HepG2 (cell line): Measurements from ENCODE around the gene GPATCH2. TPM values are rescaled to one million over a fixed set of nuclear protein-coding genes. Genes with fewer than 3 reads are reported as not detected.

Source experiments
- ATAC-seq: fragments of 200-7000 bp; cut with Tn5 transposase; 3 replicates; pipeline ENCODE4 v1.9.1; 2020; ENCODE audit warnings: mild to moderate bottlenecking, moderate library complexity
- BruUV-seq: library from RNA; stranded (reverse); fragments of 400-500 nt; replicated peaks from 2 replicates; lab custom pipeline; 2021; lab: Mats Ljungman, UMichigan
- CTCF ChIA-PET: fragments of 300-600 bp; formaldehyde crosslinking; extraction: SDS; loops from one replicate; lab custom pipeline; 2021; ENCODE audit warnings: low total read pairs, inconsistent platforms, low intra/inter-chr PET ratio; lab: Yijun Ruan, JAX
- POLR2A ChIA-PET: fragments of 350-600 bp; sonication (Branson Sonifier 250); formaldehyde crosslinking; loops from one replicate; lab custom pipeline; 2020; ENCODE audit warnings: antibody characterized with exemption, inconsistent platforms; lab: Yijun Ruan, JAX
- DNase-seq: peaks from one replicate; pipeline ENCODE4 v3.0.0-alpha.2; 2015; ENCODE audit warnings: low spot score
- FAIRE-seq: peaks from 3 replicates; lab custom pipeline; 2011; peaks lifted over from hg19 to GRCh38; lab: Jason Lieb, UNC
- H2AFZ ChIP-seq: one replicate; pipeline ENCODE4 v1.6.1; 2011; ENCODE audit warnings: low read length, inconsistent platforms
- H3K27ac ChIP-seq: fragments of 300-600 bp; 3 replicates; pipeline ENCODE4 v1.8.0; 2011; ENCODE audit warnings: mixed run types, mild to moderate bottlenecking, mixed read lengths, low read length, inconsistent platforms; ENCODE audit not compliant: insufficient read depth; ENCODE audit errors: extremely low read length
- H3K27me3 ChIP-seq, 2 experiments: fragments of 200-600 bp in 1 of 2; 2 replicates in 1 of 2; 3 replicates in 1 of 2; pipeline versions ENCODE4 v1.6.0 to v1.8.0; 2011; ENCODE audit warnings: low read length in 2 of 2, mild to moderate bottlenecking in 2 of 2, moderate library complexity in 2 of 2, inconsistent platforms in 1 of 2; ENCODE audit not compliant: insufficient read depth in 2 of 2, control insufficient read depth in 1 of 2
- H3K36me3 ChIP-seq, 2 experiments: fragments of 200-600 bp in 1 of 2; replicated peaks in 1 of 2; 2 replicates in 1 of 2; 3 replicates in 1 of 2; pipeline versions ENCODE4 v1.5.1 to v1.8.0; 2011; ENCODE audit warnings: low read length in 2 of 2, inconsistent platforms in 1 of 2; ENCODE audit not compliant: insufficient read depth in 2 of 2, control insufficient read depth in 1 of 2
- H3K4me1 ChIP-seq: 2 replicates; pipeline ENCODE4 v1.5.1; 2012; ENCODE audit warnings: low read length, inconsistent platforms; ENCODE audit not compliant: insufficient read depth
- H3K4me2 ChIP-seq: 2 replicates; pipeline ENCODE4 v1.6.0; 2011; ENCODE audit warnings: low read depth, low read length, inconsistent platforms
- H3K4me3 ChIP-seq, 3 experiments: fragments of 200-600 bp in 1 of 3; sonication (generic), shearing (Covaris generic) in 1 of 3; replicated peaks in 1 of 3; 2 replicates each; pipeline ENCODE4 v1.5.1; 2011 to 2016; ENCODE audit warnings: low read length in 3 of 3, inconsistent platforms in 2 of 3, low read depth in 2 of 3, mild to moderate bottlenecking in 2 of 3, control low read depth in 1 of 3, mixed read lengths in 1 of 3; ENCODE audit not compliant: insufficient read depth in 1 of 3
- H3K79me2 ChIP-seq: one replicate; pipeline ENCODE4 v1.6.1; 2011; ENCODE audit warnings: low read length, inconsistent platforms; ENCODE audit not compliant: insufficient read depth
- H3K9ac ChIP-seq: 2 replicates; pipeline ENCODE4 v1.6.0; 2011; ENCODE audit warnings: mild to moderate bottlenecking, low read depth, low read length, inconsistent platforms; ENCODE audit not compliant: insufficient read depth
- H3K9me3 ChIP-seq: 2 replicates; pipeline ENCODE4 v1.5.1; 2012; ENCODE audit warnings: mild to moderate bottlenecking, low read length
- H4K20me1 ChIP-seq: 2 replicates; pipeline ENCODE4 v1.6.0; 2011; ENCODE audit warnings: inconsistent platforms, mild to moderate bottlenecking, low read length, moderate library complexity; ENCODE audit not compliant: insufficient read depth
- CHCHD3 ChIP-seq: sonication (generic); formaldehyde crosslinking; IDR thresholded peaks from 2 replicates; pipeline ENCODE4 v1.8.0; 2022; ENCODE audit warnings: mild to moderate bottlenecking, missing genetic modification reagents, moderate library complexity
- CREB1 ChIP-seq, 2 experiments: fragments of 450-650 bp in 1 of 2; IDR thresholded peaks; 2 replicates each; pipeline ENCODE4 v1.6.1; 2016 to 2017; ENCODE audit warnings: control low read depth in 1 of 2, mild to moderate bottlenecking in 1 of 2, missing compliant biosample characterization in 1 of 2, missing genetic modification characterization in 1 of 2
- MYC ChIP-seq: sonication (generic); formaldehyde crosslinking; IDR thresholded peaks from 2 replicates; pipeline ENCODE4 v1.9.0; 2021; ENCODE audit warnings: missing genetic modification reagents, borderline replicate concordance
- PRMT3 ChIP-seq: sonication (generic); formaldehyde crosslinking; IDR thresholded peaks from 2 replicates; pipeline ENCODE4 v1.8.1; 2022; ENCODE audit warnings: low read depth, mild to moderate bottlenecking, moderate library complexity, missing genetic modification reagents, borderline replicate concordance
- RAD21 ChIP-seq: fragments of 450-650 bp; formaldehyde crosslinking; IDR thresholded peaks from 2 replicates; pipeline ENCODE4 v1.5.0; 2020; ENCODE audit warnings: mild to moderate bottlenecking
- RAD51 ChIP-seq: fragments of 450-650 bp; IDR thresholded peaks from 2 replicates; pipeline ENCODE4 v1.6.1; 2016; ENCODE audit warnings: borderline replicate concordance
- STAG1 ChIP-seq: sonication (generic); formaldehyde crosslinking; IDR thresholded peaks from 2 replicates; pipeline ENCODE4 v1.4.0; 2020; ENCODE audit warnings: missing genetic modification reagents
- ZFP36L2 ChIP-seq: sonication (generic); formaldehyde crosslinking; IDR thresholded peaks from 2 replicates; pipeline ENCODE4 v1.4.0; 2020; ENCODE audit warnings: missing genetic modification reagents
- ZNF232 ChIP-seq: sonication (generic); formaldehyde crosslinking; IDR thresholded peaks from 2 replicates; pipeline ENCODE4 v1.4.0; 2020; ENCODE audit warnings: missing genetic modification reagents, borderline replicate concordance
- ZNF264 ChIP-seq: sonication (generic); formaldehyde crosslinking; IDR thresholded peaks from 2 replicates; pipeline ENCODE4 v1.4.0; 2020; ENCODE audit warnings: missing genetic modification reagents
- ZNF432 ChIP-seq: sonication (generic); formaldehyde crosslinking; IDR thresholded peaks from 2 replicates; pipeline ENCODE4 v1.5.0; 2020; ENCODE audit warnings: missing genetic modification reagents, mild to moderate bottlenecking, borderline replicate concordance
- ZNF766 ChIP-seq: sonication (generic); formaldehyde crosslinking; IDR thresholded peaks from 2 replicates; pipeline ENCODE4 v1.5.0; 2020; ENCODE audit warnings: missing genetic modification reagents, borderline replicate concordance
- ZNF816 ChIP-seq: sonication (generic); formaldehyde crosslinking; IDR thresholded peaks from 2 replicates; pipeline ENCODE4 v1.8.0; 2022; ENCODE audit warnings: missing genetic modification reagents, mild to moderate bottlenecking, borderline replicate concordance
- WGBS: methylation state at CpG from one replicate; pipeline ENCODE4 v1.1.6; 2017; ENCODE audit warnings: low lambda C conversion rate; 5-methylcytosine and 5-hydroxymethylcytosine counted together
- in situ Hi-C: cut with HindIII; loops from 2 replicates; pipeline ENCODE4 v1.10.0; 2017; ENCODE audit warnings: low pct_unique_long_range_greater_than_20kb; ENCODE audit not compliant: extremely low pct_ligation_motif_present
- intact Hi-C: fragments of 100-400 bp; cut with micrococcal nuclease; formaldehyde crosslinking; loops from one replicate; pipeline ENCODE4 v1.10.0; 2022; ENCODE audit not compliant: unreplicated experiment
- polyA plus RNA-seq, 8 experiments: library from polyadenylated mRNA; depleted of rRNA in 3 of 8; stranded (reverse) in 7 of 8; unstranded in 1 of 8; fragments of >200 nt; fragmentation: Illumina TruSeq in 4 of 8; extraction: Trizol in 4 of 8; gene quantifications; 2 replicates each; pipeline versions ENCODE4 v1.2.1 to v1.2.3, GENCODE V29; 2011 to 2016; ENCODE audit warnings: low read depth in 4 of 8, missing spikeins in 1 of 8, mixed read lengths in 1 of 8; ENCODE audit not compliant: insufficient read depth in 1 of 8
- total RNA-seq, 5 experiments: library from RNA; depleted of rRNA; stranded (reverse); fragments of >200 nt; fragmentation: Illumina TruSeq; extraction: Trizol; gene quantifications; 2 replicates each; pipeline ENCODE4 v1.2.3, GENCODE V29; 2016; ENCODE audit warnings: low read depth in 1 of 5
- TF ChIP-seq, protein P1 (sequence below): sonication (generic); formaldehyde crosslinking; IDR thresholded peaks from 2 replicates; pipeline ENCODE4 v1.8.0; 2022; ENCODE audit warnings: mild to moderate bottlenecking, missing genetic modification reagents; ENCODE audit not compliant: insufficient replicate concordance
- TF ChIP-seq, protein P2 (sequence below): sonication (generic); formaldehyde crosslinking; IDR thresholded peaks from 2 replicates; pipeline ENCODE4 v1.5.0; 2020; ENCODE audit warnings: mild to moderate bottlenecking, missing genetic modification reagents, moderate library complexity

GPATCH2 gene
- total and polyA plus RNA-seq, 2 of the 13 experiments (the other 11 are each of a cell fraction or from before 2014, with no cell fraction given), result 3.5 to 15.7 TPM

DNA sequence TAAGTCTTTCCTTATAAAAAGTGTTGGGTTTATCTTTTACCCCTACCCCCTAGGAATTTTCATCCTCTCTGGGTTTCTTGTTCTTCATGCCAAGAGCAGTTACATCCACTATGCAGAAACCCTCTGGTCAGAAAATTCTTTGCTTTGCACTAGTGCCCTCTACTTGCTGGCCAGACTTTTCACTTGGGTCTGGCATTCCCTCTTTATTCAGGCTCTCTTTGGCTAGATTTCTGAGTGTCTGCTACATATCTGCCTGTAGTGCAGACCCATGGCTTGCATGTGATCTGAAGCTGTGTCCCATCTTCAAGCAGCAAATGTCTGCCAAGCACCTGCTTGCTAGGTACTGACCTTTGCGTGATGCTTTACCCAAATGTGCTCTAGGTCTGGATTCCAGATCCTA, 237.0 kb downstream of the GPATCH2 start:
- intact Hi-C loops, result no loop called here
- peak; percentile 63; the same call in 2 of the 3 replicates for ATAC-seq
- no peak overlapping the region for H3K4me2 ChIP-seq

DNA sequence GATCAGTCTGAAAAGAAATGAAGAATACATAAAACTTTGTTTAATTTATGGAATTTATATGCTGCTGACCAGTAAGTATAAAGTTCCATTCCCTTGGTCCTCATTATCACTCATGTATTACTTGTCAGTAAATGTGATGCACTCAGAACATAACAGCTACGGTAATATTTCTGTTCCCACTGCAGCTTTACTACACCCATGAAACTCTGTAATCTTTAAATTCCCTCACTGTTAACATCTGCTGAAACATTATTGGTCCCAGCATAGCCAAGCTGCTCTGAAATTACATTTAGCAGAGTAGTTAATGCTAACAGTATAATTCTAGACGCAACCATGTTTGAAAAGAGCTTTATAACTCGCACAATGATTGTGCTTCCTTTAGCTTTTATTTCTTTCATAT, 238.4 kb downstream of the GPATCH2 start:
- Histone ChIP-seq H3K9me3 (no peaks in the 10 kb centered on the region), H3K36me3 (no peaks in the 10 kb centered on the region), H4K20me1 (no peaks in the 10 kb centered on the region), H3K4me2 (no peak overlapping the region), H3K27ac (no peak overlapping the region), H3K4me1 (no peaks in the 10 kb centered on the region), H3K4me3 (no peak overlapping the region), H3K9ac (no peak overlapping the region), H3K79me2 (no peaks in the 10 kb centered on the region), H3K27me3 (no peaks in the 10 kb centered on the region), H2AFZ (no peak overlapping the region)
- DNase-seq, result no peak
- FAIRE-seq, result no peak
- intact Hi-C loops (no loop called here), in situ Hi-C loops (no loop called here)
- 13% methylated on average over 3 of the region's 3 CpGs for WGBS
- no peak for ATAC-seq
- CTCF ChIA-PET, result no interaction called here
- POLR2A ChIA-PET, result no interaction called here
- BruUV-seq, result no TSS peak
- TF ChIP-seq, protein P1, sequence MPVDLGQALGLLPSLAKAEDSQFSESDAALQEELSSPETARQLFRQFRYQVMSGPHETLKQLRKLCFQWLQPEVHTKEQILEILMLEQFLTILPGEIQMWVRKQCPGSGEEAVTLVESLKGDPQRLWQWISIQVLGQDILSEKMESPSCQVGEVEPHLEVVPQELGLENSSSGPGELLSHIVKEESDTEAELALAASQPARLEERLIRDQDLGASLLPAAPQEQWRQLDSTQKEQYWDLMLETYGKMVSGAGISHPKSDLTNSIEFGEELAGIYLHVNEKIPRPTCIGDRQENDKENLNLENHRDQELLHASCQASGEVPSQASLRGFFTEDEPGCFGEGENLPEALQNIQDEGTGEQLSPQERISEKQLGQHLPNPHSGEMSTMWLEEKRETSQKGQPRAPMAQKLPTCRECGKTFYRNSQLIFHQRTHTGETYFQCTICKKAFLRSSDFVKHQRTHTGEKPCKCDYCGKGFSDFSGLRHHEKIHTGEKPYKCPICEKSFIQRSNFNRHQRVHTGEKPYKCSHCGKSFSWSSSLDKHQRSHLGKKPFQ, result no peak
- TF ChIP-seq MYC (CRISPR knock-in tag) (no peak), ZNF432 (no peak), ZNF766 (CRISPR knock-in tag) (no peak), ZNF816 (CRISPR knock-in tag) (no peak), ZNF232 (CRISPR knock-in tag) (no peak), RAD51 (no peak), PRMT3 (CRISPR knock-in tag) (no peak), RAD21 (no peak), ZNF264 (CRISPR knock-in tag) (no peak), CHCHD3 (CRISPR knock-in tag) (no peak)

More for the DNA sequence above, 237.0 kb downstream of the GPATCH2 start:
- H3K4me1 ChIP-seq, result no peaks in the 10 kb centered on the region
- no peak overlapping the region for H2AFZ ChIP-seq
- peak; percentile 43; the same call in 1 of the 2 replicates for TF ChIP-seq STAG1 (CRISPR knock-in tag)
- TF ChIP-seq, protein P2, sequence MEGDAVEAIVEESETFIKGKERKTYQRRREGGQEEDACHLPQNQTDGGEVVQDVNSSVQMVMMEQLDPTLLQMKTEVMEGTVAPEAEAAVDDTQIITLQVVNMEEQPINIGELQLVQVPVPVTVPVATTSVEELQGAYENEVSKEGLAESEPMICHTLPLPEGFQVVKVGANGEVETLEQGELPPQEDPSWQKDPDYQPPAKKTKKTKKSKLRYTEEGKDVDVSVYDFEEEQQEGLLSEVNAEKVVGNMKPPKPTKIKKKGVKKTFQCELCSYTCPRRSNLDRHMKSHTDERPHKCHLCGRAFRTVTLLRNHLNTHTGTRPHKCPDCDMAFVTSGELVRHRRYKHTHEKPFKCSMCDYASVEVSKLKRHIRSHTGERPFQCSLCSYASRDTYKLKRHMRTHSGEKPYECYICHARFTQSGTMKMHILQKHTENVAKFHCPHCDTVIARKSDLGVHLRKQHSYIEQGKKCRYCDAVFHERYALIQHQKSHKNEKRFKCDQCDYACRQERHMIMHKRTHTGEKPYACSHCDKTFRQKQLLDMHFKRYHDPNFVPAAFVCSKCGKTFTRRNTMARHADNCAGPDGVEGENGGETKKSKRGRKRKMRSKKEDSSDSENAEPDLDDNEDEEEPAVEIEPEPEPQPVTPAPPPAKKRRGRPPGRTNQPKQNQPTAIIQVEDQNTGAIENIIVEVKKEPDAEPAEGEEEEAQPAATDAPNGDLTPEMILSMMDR (CRISPR knock-in tag), result peak; percentile 40
- no peak for TF ChIP-seq ZFP36L2 (CRISPR knock-in tag)
- TF ChIP-seq CREB1 (IDR thresholded peaks at IDR 0.05), result 0 out of 2 replicates have a peak, but pooled peaks have one; percentile 15
- TF ChIP-seq CREB1 (CRISPR knock-in tag; IDR thresholded peaks at IDR 0.05), result no peak
- WGBS, result 36% methylated on average over 1 of the region's 1 CpG
- H3K9ac ChIP-seq, result no peak overlapping the region
- no peaks in the 10 kb centered on the region for H3K36me3 ChIP-seq
- ChIA-PET POLR2A (no interaction called here), CTCF (no interaction called here)
- H3K27ac ChIP-seq, result no peak overlapping the region
- no peak for DNase-seq
- in situ Hi-C loops, result no loop called here
- no peak for FAIRE-seq
- no TSS peak for BruUV-seq
- no peaks in the 10 kb centered on the region for H3K79me2 ChIP-seq
- H4K20me1 ChIP-seq, result no peaks in the 10 kb centered on the region
- H3K27me3 ChIP-seq, result no peaks in the 10 kb centered on the region
- no peak overlapping the region for H3K4me3 ChIP-seq
- H3K9me3 ChIP-seq, result no peaks in the 10 kb centered on the region
